IPS-18c (cell line): ENCODE results near the gene NUDT15.

Experiments used
- H3K4me3 ChIP-seq: 2 replicates; pipeline ENCODE4 v1.7.0; 2013; ENCODE audit warnings: low read depth, mild to moderate bottlenecking, low read length, moderate library complexity; ENCODE audit not compliant: insufficient read depth
- H3K9me3 ChIP-seq: one replicate; pipeline ENCODE4 v1.6.1; 2013; ENCODE audit warnings: mild to moderate bottlenecking, low read length, moderate library complexity; ENCODE audit not compliant: control insufficient read depth, insufficient read depth

Gene NUDT15

GRCh38 chr13:48072787-48073186, 35.3 kb downstream of the NUDT15 start:
- no peak overlapping the region for H3K4me3 ChIP-seq
- H3K9me3 ChIP-seq = peaks cover 20% of the 10 kb centered on the region

GRCh38 chr13:48074006-48074405, 36.5 kb downstream of the NUDT15 start:
- H3K9me3 ChIP-seq = peaks cover 17% of the 10 kb centered on the region
- no peak overlapping the region for H3K4me3 ChIP-seq

GRCh38 chr13:48078251-48078656, 40.7 kb downstream of the NUDT15 start:
- Histone ChIP-seq H3K4me3 (no peak overlapping the region), H3K9me3 (no peaks in the 10 kb centered on the region)

- Histone ChIP-seq H3K4me3 (no peak overlapping the region), H3K9me3 (no peaks in the 10 kb centered on the region)
Measured at GRCh38 chr13:48081739-48082138, 44.2 kb downstream of the NUDT15 start.

GRCh38 chr13:48086272-48086671, 48.7 kb downstream of the NUDT15 start:
- Histone ChIP-seq H3K4me3 (no peak overlapping the region), H3K9me3 (no peaks in the 10 kb centered on the region)

GRCh38 chr13:48093588-48093987, 56.1 kb downstream of the NUDT15 start:
- peak overlapping the region; percentile 94; the same call in 1 of the 2 replicates for H3K4me3 ChIP-seq
- no peaks in the 10 kb centered on the region for H3K9me3 ChIP-seq

- peak overlapping the region; percentile 94 for H3K4me3 ChIP-seq
- no peaks in the 10 kb centered on the region for H3K9me3 ChIP-seq
Measured at GRCh38 chr13:48094404-48094780, 56.9 kb downstream of the NUDT15 start.

GRCh38 chr13:48094781-48095502, 57.4 kb downstream of the NUDT15 start, which contains the start of gene MED4:
TSS of gene MED4 (minus strand) at chr13:48095104. CDS start at chr13:48095078, 26 bp downstream.
- peak within 1 kb of the TSS; percentile 94 for H3K4me3 ChIP-seq
- H3K9me3 ChIP-seq = no peaks in the 10 kb centered on the region

- no peak overlapping the region for H3K4me3 ChIP-seq
Measured at GRCh38 chr13:48096670-48097069, 59.1 kb downstream of the NUDT15 start.

More at GRCh38 chr13:48096670-48097069, 59.1 kb downstream of the NUDT15 start:
- no peaks in the 10 kb centered on the region for H3K9me3 ChIP-seq
